ENCODE measurements around the gene CRBN.

The CRBN gene

DNA sequence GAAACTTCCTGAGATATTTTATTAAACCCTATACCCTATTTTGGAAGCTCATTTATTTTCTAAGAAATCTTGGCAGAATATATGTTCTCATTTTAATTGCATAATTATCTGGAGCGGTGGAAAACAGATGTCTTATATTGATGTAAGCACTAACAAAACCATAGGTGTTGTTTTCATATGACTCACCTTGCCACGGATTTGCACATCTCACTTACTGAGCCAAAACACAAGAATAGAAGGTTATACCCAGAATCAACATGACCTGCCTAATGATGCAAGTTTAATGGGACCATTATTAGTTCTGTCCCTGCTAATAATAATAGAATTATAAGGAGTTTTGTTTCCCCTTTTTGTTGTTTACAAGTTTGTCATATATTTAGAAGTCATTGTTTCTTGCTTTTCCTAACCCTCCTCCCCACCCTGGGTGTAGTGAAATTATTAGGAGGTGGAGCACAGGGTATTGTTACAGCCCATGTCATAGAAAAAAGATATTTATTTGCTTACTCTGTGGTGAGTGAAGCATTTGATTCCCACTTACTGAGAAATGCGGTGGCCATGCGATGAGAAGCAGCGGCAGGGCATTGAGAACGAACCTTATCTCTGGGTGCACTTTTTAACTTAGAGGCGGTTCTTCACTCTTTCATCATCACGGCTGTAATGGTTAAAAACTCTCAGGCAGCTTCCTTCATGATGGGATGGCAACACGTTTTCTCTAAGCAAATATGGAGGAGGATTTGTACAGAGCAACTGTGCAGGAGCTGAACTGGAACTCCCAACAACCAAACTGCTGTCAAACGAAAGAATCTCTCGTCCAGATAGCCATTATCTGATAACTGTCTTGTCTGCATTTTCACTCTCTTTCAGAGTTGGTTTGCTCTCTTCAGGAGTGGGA lies 69.8 kb downstream of the CRBN start:
- peak in 1 of 2 donors; percentile 31 for DNase-seq

GRCh38 chr3:3107858-3108257 lies 71.6 kb downstream of the CRBN start:
- DNase-seq = peak in 1 of 2 donors; percentile 25

DNA sequence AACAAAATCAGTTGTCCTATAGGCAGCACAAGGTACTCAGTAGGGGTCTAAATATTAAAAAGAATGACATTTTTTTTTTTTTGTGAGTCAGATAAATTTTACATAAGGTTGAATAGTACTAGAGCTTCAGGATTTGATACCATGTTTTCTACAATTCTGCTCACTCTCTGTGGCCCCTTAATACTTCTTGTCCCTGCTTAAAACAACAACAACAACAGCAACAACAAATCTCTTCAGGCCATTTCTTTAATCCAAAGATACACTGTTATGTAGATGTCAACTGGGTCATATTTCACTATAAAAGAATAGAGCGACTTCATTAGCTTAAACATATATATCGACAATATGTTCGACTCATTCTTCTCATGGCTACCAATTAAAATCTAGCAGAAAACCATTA lies 72.3 kb downstream of the CRBN start:
- DNase-seq = no peak

GRCh38 chr3:3105815-3106214 lies 73.7 kb downstream of the CRBN start:
- no peak for DNase-seq

DNA sequence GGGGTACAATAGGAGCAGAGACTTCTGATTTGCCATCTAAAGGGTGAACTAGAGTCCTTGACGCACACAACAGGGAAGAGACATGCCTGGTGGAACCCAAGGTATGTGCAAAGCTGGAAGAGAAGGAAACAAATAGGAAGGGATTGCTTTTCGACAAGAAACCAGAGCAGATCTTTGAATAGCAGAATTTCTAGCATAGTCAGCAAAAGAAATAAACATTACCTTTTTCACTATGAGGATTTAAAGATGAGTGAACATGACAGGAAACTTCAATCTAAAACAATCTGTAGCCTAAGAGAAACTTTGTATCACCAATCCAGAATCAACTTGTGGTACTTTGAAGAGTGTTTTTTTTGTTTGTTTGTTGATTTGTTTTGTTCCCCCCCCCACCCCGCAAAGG lies 74.2 kb downstream of the CRBN start:
- no peak for DNase-seq

- DNase-seq = no peak
These were observed 76.7 kb downstream of the CRBN start for GRCh38 chr3:3102751-3103150.

- no peak for DNase-seq
These were observed 77.6 kb downstream of the CRBN start for GRCh38 chr3:3101660-3102458.

All from CD4-positive, alpha-beta T cell treated with Interleukin-4 for 1 hour (primary cell).